ENCODE data around the gene PLA2G2C. TPM values are rescaled to one million over a fixed set of nuclear protein-coding genes. Genes with fewer than 3 reads are reported as not detected.

PLA2G2C gene
- total RNA-seq, 1 experiment from 2014 or later: not detected

- TF ChIP-seq SMAD3 (CRISPR knock-in tag; IDR thresholded peaks at IDR 0.05; ENCODE audit: borderline replicate concordance) (no peak), ZNF138 (CRISPR knock-in tag; conservative IDR thresholded peaks at IDR 0.05) (no peak), ATF2 (CRISPR knock-in tag; IDR thresholded peaks at IDR 0.05; ENCODE audit: borderline replicate concordance, low read depth) (no peak), ZNF423 (CRISPR knock-in tag; IDR thresholded peaks at IDR 0.05) (no peak), TP53 (CRISPR knock-in tag; IDR thresholded peaks at IDR 0.05) (no peak), ERG (CRISPR knock-in tag; IDR thresholded peaks at IDR 0.05) (no peak)
Measured at GRCh38 chr1:20179371-20180128, 6.8 kb downstream of the PLA2G2C start (continued).

- H3K27me3 Mint-ChIP-seq (ENCODE audit: low read depth): peaks cover 39% of the 10 kb centered on the region
- H3K27ac Mint-ChIP-seq: no peak overlapping the region
- ATAC-seq (peak; percentile 47), DNase-seq (ENCODE audit: low spot score) (no peak)
- no peaks in the 10 kb centered on the region for H3K36me3 Mint-ChIP-seq
- H3K9me3 Mint-ChIP-seq: peaks cover 14% of the 10 kb centered on the region
- H3K4me3 Mint-ChIP-seq: no peak overlapping the region
- ChIA-PET CTCF (interaction anchor here (1.0 to 2.6 kb wide), 10 partner anchors 13 to 316 kb away, joined by 3 to 8 read pairs (median 4); no protein-coding TSS in a partner anchor), POLR2A (no interaction called here)
- H3K4me1 Mint-ChIP-seq: peaks cover 6% of the 10 kb centered on the region; the same call in 1 of the 2 replicates
- TF ChIP-seq USF1 (CRISPR knock-in tag; IDR thresholded peaks at IDR 0.05) (no peak), PRDM15 (CRISPR knock-in tag; IDR thresholded peaks at IDR 0.05) (no peak), ATF3 (CRISPR knock-in tag; conservative IDR thresholded peaks at IDR 0.05) (no peak), ZMAT4 (CRISPR knock-in tag; IDR thresholded peaks at IDR 0.05) (no peak), HMGXB4 (CRISPR knock-in tag; IDR thresholded peaks at IDR 0.05) (no peak), ATF1 (CRISPR knock-in tag; IDR thresholded peaks at IDR 0.05) (no peak), NFATC4 (CRISPR knock-in tag; IDR thresholded peaks at IDR 0.05) (no peak), SOX15 (CRISPR knock-in tag; IDR thresholded peaks at IDR 0.05) (no peak), ZNF232 (CRISPR knock-in tag; IDR thresholded peaks at IDR 0.05) (no peak), NR2C2 (CRISPR knock-in tag; IDR thresholded peaks at IDR 0.05) (no peak), CBFB (CRISPR knock-in tag; IDR thresholded peaks at IDR 0.05; ENCODE audit: low read depth) (no peak), MLX (CRISPR knock-in tag; IDR thresholded peaks at IDR 0.05) (no peak), SP1 (CRISPR knock-in tag; conservative IDR thresholded peaks at IDR 0.05) (no peak), KAT7 (CRISPR knock-in tag; IDR thresholded peaks at IDR 0.05; ENCODE audit: borderline replicate concordance) (no peak), ESRRA (CRISPR knock-in tag; IDR thresholded peaks at IDR 0.05; ENCODE audit: borderline replicate concordance) (no peak), GABPB1 (CRISPR knock-in tag; IDR thresholded peaks at IDR 0.05) (no peak)
Measured at GRCh38 chr1:20178634-20179370, 7.5 kb downstream of the PLA2G2C start.

All from WTC11 (cell line).